ENCODE results near the gene GTF2IRD1. TPM values are rescaled to one million over a fixed set of nuclear protein-coding genes. Genes with fewer than 3 reads are reported as not detected.
"Not testable (repeated sequence)": the region's sequence is repeated elsewhere in the genome, so short reads cannot be mapped to it uniquely, and the experiment has no call there.

Gene GTF2IRD1
- total and polyA plus RNA-seq, 2 of the 4 experiments (the other 2 are of a cell fraction): 4.1 to 21.9 TPM

DNA sequence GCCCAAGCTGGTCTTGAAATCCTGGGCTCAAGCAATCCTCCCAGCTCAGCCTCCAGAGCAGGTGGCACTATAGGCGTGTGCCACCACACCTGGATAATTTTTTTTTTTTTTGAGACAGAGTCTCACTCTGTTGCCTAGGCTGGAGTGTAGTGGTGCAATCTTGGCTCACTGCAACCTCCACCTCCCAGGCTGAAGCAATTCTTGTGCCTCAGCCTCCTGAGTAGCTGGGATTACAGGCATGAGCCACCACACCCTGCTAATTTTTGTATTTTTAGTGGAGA lies 16.5 kb upstream of the GTF2IRD1 start:
- H4K8ac ChIP-seq (ENCODE audit: low read depth in 2 of 2, low read length in 2 of 2); H2BK5ac ChIP-seq (ENCODE audit: low read depth, low read length, poor library complexity, severe bottlenecking); H3K4me3 ChIP-seq (ENCODE audit: insufficient read depth, low read depth, low read length); BruUV-seq (replicated peaks); H3K9me3 ChIP-seq (ENCODE audit: control insufficient read depth, insufficient read depth, low read length); H3K9ac ChIP-seq (ENCODE audit: low read depth, low read length); ATAC-seq (ENCODE audit: low read depth); POLR2A ChIA-PET (ENCODE audit: unreplicated experiment); in situ Hi-C loops (cut with MboI; ENCODE audit: low sequenced_read_pairs); H3K18ac ChIP-seq (ENCODE audit: low read depth, low read length); intact Hi-C loops (cut with micrococcal nuclease); H4K20me1 ChIP-seq (ENCODE audit: insufficient read depth, low read length); H3K4ac ChIP-seq (ENCODE audit: low read depth, low read length); H4K91ac ChIP-seq (ENCODE audit: insufficient read depth, low read depth, low read length); H2AK9ac ChIP-seq (replicated peaks; ENCODE audit: low read depth, low read length, poor library complexity); dilution Hi-C loops (cut with HindIII; ENCODE audit: low sequenced_read_pairs, unreplicated experiment); H2AFZ ChIP-seq (replicated peaks; ENCODE audit: low read length, poor library complexity); H3K4me2 ChIP-seq (ENCODE audit: low read depth, low read length); H2BK120ac ChIP-seq (ENCODE audit: low read depth, low read length); H3K79me1 ChIP-seq (ENCODE audit: low read depth in 1 of 2, low read length in 2 of 2); H3K23ac ChIP-seq (ENCODE audit: low read depth, low read length); DNase-seq; H3K9me1 ChIP-seq (ENCODE audit: insufficient read depth, low read length); H3K4me1 ChIP-seq (ENCODE audit: control insufficient read depth, insufficient read depth, low read length); H4K5ac ChIP-seq (ENCODE audit: low read depth, low read length); H3K27ac ChIP-seq (ENCODE audit: insufficient read depth, low read length); H2BK15ac ChIP-seq (ENCODE audit: low read depth, low read length); H2BK20ac ChIP-seq (ENCODE audit: low read depth, low read length); H2AK5ac ChIP-seq (ENCODE audit: low read depth, low read length); H3K14ac ChIP-seq (replicated peaks; ENCODE audit: low read depth, low read length); H3K27me3 ChIP-seq (ENCODE audit: control insufficient read depth, insufficient read depth, low read length); H3K56ac ChIP-seq (ENCODE audit: extremely low read depth, insufficient read depth, low read length); H3K36me3 ChIP-seq (ENCODE audit: control insufficient read depth, insufficient read depth, low read length): not testable (repeated sequence)
- WGBS, 2 experiments (ENCODE audit: extremely low coverage in 2 of 2, insufficient read length in 1 of 2): no CpG with 5 or more reads among the region's 1 CpG
- CTCF ChIA-PET: interaction anchor here (0.7 kb wide), 1 partner anchor 65 kb away, joined by 3 read pairs; no protein-coding TSS in a partner anchor

All from IMR-90 (cell line).